Cardiac muscle cell (in vitro differentiated cells and primary cell): ENCODE data around the gene CHST14. TPM values are rescaled to one million over a fixed set of nuclear protein-coding genes. Genes with fewer than 3 reads are reported as not detected.

ENCODE experiments used
- DNase-seq, 2 donors: peaks; one replicate each; pipeline versions ENCODE4 v3.0.0 to v3.0.0-alpha.2; 2010 to 2017; ENCODE audit warnings: low read depth in 1 of 2, low spot score in 1 of 2
- H3K27ac ChIP-seq: fragments of 200-600 bp; sonication (generic); 2 replicates; pipeline ENCODE4 v1.5.1; 2016
- H3K27me3 ChIP-seq: fragments of 200-600 bp; sonication (generic); 2 replicates; pipeline ENCODE4 v1.6.0; 2016; ENCODE audit warnings: control low read depth
- H3K36me3 ChIP-seq: fragments of 200-600 bp; sonication (generic); 2 replicates; pipeline ENCODE4 v1.5.1; 2016; ENCODE audit warnings: control low read depth
- H3K4me1 ChIP-seq: fragments of 200-600 bp; sonication (generic); 2 replicates; pipeline ENCODE4 v1.8.1; 2017; ENCODE audit warnings: low read depth, mild to moderate bottlenecking, mixed run types
- H3K4me3 ChIP-seq: fragments of 200-600 bp; sonication (generic); 2 replicates; pipeline ENCODE4 v1.5.1; 2016; ENCODE audit warnings: mild to moderate bottlenecking
- H3K9me3 ChIP-seq: fragments of 200-600 bp; sonication (generic); 2 replicates; pipeline ENCODE4 v1.5.1; 2017; ENCODE audit warnings: low read depth, mild to moderate bottlenecking, control low read depth
- CTCF ChIP-seq: IDR thresholded peaks from 2 replicates; pipeline ENCODE4 v1.5.1; 2012; ENCODE audit warnings: low read depth, mild to moderate bottlenecking, low read length
- polyA plus RNA-seq: library from polyadenylated mRNA; unstranded; fragments of >200 nt; fragmentation: Nextera tagmentation; extraction: Ambion mirVana; gene quantifications from 2 replicates; pipeline ENCODE4 v1.2.1, GENCODE V29; 2016
- total RNA-seq: library from RNA; depleted of rRNA; stranded (reverse); fragments of >200 nt; gene quantifications from 2 replicates; pipeline ENCODE4 v1.2.3, GENCODE V29; 2016

The CHST14 gene
- total and polyA plus RNA-seq, 2 experiments from 2014 or later, result 22.1 to 24.4 TPM

- DNase-seq, result peak; percentile 46 to 61
- Histone ChIP-seq H3K4me1 (peaks cover 44% of the 10 kb centered on the region), H3K27ac (peak overlapping the region; percentile 22), H3K36me3 (no peaks in the 10 kb centered on the region), H3K27me3 (peaks cover 8% of the 10 kb centered on the region), H3K9me3 (no peaks in the 10 kb centered on the region), H3K4me3 (peak overlapping the region; percentile 97)
- no peak for TF ChIP-seq CTCF
These were observed 30.6 kb upstream of the CHST14 start for GRCh38 chr15:40439960-40440742.

- H3K4me3 ChIP-seq, result peak within 1 kb of the TSS; percentile 97
- H3K9me3 ChIP-seq, result no peaks in the 10 kb centered on the region
- peak; percentile 97 for DNase-seq
- peaks cover under 1% of the 10 kb centered on the region for H3K27me3 ChIP-seq
- peak within 1 kb of the TSS; percentile 85 for H3K27ac ChIP-seq
- no peak for TF ChIP-seq CTCF
- H3K4me1 ChIP-seq, result peaks cover 38% of the 10 kb centered on the region
- H3K36me3 ChIP-seq, result no peaks in the 10 kb centered on the region
These were observed 29.8 kb upstream of the CHST14 start, which contains the start of gene BAHD1 for GRCh38 chr15:40440743-40441564. Gene BAHD1 (plus strand): TSS chr15:40440953. CDS start chr15:40458465, 17,512 bp downstream.

- Histone ChIP-seq H3K4me3 (peak overlapping the region; percentile 97), H3K36me3 (no peaks in the 10 kb centered on the region), H3K27ac (no peak overlapping the region), H3K4me1 (peaks cover 30% of the 10 kb centered on the region), H3K27me3 (no peaks in the 10 kb centered on the region), H3K9me3 (no peaks in the 10 kb centered on the region)
- peak in 1 of 2 donors; percentile 59 for DNase-seq
- TF ChIP-seq CTCF, result no peak
These were observed 28.9 kb upstream of the CHST14 start for GRCh38 chr15:40441565-40442531.

- no peak for TF ChIP-seq CTCF
- no peaks in the 10 kb centered on the region for H3K36me3 ChIP-seq
- no peaks in the 10 kb centered on the region for H3K9me3 ChIP-seq
- peaks cover 16% of the 10 kb centered on the region for H3K4me1 ChIP-seq
- no peaks in the 10 kb centered on the region for H3K27me3 ChIP-seq
- H3K27ac ChIP-seq, result no peak overlapping the region
- no peak for DNase-seq
- H3K4me3 ChIP-seq, result no peak overlapping the region
These were observed 27.5 kb upstream of the CHST14 start for GRCh38 chr15:40443255-40443654.

GRCh38 chr15:40443846-40444245 lies 26.9 kb upstream of the CHST14 start:
- Histone ChIP-seq H3K36me3 (no peaks in the 10 kb centered on the region), H3K27ac (no peak overlapping the region), H3K27me3 (no peaks in the 10 kb centered on the region), H3K4me3 (no peak overlapping the region), H3K9me3 (no peaks in the 10 kb centered on the region), H3K4me1 (peaks cover 11% of the 10 kb centered on the region)
- no peak for TF ChIP-seq CTCF
- no peak for DNase-seq
